Activated CD4-positive, CD25-positive, alpha-beta regulatory T cell treated with anti-CD3 and anti-CD28 coated beads, Interleukin-2, amount 50 U/mL, for 24 hours (primary cell): ENCODE measurements around the gene VAMP7.
"Not testable (repeated sequence)": the region's sequence is repeated elsewhere in the genome, so short reads cannot be mapped to it uniquely, and the experiment has no call there.

Source experiments
- ATAC-seq, 2 donors: fragments of 150-1000 bp; cut with Tn5 transposase; one replicate each; pipeline ENCODE4 v1.10.0; 2021; ENCODE audit warnings: mild to moderate bottlenecking in 1 of 2, moderate library complexity in 1 of 2

VAMP7 gene

DNA sequence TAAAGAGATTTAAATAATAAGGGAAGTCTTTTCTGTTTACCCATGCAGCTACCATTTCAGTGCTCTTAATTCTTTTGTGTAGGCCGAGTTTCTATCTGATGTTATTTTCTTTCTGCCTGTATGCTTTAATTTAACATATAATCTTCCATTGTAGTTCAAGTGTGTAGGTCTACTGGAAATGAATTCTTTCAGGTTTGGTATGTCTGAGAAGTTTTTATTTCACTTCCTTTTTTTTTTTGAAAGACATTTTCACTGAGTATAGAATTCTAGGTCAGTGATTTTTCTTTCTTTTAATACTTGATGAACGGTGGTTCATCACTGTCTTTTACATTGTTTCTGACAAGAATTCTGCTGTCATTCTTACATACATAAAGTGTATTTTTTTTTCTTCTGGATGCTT is 42.1 kb downstream of the VAMP7 start:
- ATAC-seq, result no peak

DNA sequence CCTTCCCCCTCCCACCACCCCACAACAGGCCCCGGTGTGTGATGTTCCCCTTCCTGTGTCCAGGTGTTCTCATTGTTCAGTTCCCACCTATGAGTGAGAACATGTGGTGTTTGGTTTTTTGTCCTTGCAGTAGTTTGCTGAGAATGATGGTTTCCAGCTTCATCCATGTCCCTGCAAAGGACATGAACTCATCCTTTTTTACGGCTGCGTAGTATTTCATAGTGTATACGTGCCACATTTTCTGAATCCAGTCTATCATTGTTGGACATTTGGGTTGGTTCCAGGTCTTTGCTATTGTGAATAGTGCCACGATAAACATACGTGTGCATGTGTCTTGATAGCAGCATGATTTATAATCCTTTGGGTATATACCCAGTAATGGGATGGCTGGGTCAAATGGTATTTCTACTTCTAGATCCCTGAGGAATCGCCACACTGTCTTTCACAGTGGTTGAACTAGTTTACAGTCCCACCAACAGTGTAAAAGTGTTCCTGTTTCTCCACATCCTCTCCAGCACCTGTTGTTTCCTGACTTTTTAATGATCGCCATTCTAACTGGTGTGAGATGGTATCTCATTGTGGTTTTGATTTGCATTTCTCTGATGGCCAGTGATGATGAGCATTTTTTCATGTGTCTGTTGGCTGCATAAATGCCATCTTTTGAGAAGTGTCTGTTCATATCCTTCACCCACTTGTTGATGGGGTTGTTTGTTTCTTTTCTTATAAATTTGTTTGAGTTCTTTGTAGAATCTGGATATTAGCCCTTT is 49.9 kb downstream of the VAMP7 start:
- not testable (repeated sequence) for ATAC-seq

DNA sequence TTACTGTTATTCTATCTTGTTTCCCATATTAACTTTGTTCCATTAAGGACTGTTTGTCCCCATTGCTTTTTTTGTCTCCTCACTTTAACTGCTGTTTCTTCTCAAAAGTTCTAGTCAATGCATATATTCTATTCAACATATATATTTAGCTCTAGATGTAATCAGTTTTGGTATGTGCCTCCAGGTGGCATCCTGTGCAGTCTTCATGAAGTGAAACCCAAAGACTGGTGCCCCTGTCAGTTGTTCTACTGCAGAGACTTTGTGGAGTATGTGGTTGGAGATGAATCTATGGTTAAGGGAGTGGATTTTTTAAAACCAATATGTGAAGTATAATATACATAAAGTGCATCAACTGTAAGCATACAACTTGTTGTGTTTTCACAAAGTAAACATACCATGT is 57.0 kb downstream of the VAMP7 start:
- no peak for ATAC-seq

DNA sequence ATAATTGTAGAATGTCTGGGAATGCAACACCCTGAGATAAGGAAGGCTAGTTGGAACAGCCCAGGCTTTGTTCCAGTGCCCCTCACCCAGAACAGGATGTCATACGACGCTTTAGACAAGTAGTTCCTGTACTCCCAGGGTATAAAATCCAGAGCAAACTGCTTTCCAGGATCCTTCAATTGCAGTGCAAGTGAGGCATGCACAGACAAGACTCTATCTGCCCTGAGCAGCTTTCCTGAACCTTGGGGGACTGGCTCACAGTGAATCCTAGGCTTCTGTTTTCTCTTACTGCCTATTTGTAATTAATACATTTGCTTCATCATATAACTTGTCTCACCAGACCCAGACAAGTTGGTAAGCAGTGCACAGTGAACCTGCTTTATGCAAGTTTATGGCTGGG is 68.0 kb downstream of the VAMP7 start:
- ATAC-seq, result no peak

DNA sequence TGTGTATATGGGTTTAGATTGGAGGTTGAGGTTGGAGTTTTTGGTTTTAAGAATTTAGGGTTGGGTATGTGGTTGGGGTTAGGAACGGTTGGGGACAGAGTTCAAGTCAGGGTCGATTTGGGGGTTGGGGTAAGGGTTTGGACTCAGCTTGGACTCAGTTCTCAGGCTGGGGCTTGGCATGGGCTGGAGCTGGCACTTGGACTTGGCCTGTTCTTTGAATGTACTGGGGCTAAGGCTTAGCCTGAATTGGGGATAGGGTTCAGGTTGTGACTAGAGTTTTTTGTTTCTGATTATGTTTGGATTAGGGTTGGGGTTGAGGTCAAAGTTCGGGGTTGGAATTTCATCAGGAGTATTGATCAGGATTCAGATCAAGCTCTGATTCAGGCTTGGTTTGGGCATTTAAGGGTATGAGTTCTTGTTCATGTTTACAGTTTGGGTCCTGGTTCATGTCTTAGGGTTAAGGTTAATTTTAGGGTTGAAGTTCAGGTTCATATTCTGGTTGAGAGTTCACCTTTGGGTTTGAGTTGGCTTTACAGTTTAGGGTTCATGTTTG is 70.2 kb downstream of the VAMP7 start:
- no peak for ATAC-seq

DNA sequence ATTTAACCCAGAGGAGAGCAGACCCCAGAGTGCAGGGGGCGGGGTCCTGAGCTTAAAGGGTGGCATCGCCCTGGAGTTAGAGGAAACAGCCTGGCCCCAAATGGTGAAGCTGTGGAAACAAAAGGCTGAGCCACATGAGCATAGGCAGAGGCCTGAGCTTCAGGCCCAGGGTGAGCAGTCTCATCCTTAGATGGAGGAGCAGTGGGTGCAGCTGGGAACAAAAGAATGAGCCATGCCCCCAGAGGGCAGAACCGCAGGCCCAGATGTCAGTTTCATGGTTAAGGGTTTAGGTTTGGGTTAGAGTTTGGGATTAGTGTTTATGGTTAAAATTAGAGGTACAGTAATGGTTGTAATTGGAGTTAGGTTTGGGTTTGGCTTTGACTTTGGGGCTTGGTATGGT is 71.9 kb downstream of the VAMP7 start:
- no peak for ATAC-seq

DNA sequence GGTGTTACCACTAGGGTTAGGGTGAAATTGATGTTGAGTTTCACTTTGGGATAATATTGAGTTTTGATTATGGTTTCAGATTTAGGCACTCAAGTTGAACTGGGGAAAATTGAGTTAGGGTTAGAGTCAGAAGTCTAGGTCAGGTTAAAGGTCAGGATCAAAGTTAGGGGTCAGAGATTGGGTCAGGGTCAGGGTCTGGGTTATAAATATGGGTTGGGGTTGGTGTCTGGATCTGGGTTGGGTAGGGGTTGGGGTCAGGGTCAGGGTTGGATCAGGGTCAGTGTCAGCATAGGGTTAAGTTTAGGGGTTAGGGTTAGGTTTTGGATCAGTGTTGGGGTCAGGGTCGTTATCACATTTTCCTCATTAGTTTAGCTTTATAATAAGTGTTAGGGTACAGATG is 73.6 kb downstream of the VAMP7 start:
- ATAC-seq, result no peak

DNA sequence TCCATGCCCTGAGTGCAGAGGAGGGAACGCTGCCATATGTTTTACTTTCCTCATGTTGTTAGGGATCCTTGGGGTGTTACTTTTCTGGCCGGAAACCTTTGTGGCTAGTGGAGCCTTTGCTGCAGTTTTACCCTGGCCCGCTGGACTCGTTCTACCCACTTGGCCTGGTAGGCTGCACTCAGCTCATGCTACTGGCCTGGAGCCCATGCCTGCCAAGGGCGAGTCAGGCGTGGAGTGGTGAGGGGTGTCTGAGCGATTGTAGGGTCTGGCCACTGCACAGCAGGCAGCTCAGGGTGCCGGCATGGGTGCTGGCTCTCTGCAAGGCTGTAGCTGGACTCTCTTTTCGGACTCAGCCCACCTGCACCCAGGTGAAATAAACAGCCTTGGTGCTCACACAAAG is 75.0 kb downstream of the VAMP7 start:
- ATAC-seq, result no peak

DNA sequence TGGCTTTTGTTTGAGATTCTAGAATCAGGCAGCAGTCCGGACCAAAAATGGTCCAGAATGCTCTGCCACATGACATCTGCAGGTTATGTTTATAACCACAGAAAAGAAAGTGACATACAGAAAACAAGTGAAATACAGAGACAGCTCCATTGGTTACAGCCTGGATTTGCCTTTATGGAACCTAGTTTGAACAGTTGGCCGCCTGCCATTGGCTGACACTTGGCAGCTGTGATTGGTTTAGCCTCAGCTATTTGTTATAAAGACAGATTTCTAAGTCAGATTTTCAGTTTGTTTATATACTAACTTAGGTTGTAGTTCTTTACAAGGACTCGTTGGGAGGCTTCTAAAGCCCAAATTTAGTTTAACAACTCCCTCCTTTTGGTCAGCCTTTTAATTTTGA is 75.5 kb downstream of the VAMP7 start:
- ATAC-seq, result no peak

DNA sequence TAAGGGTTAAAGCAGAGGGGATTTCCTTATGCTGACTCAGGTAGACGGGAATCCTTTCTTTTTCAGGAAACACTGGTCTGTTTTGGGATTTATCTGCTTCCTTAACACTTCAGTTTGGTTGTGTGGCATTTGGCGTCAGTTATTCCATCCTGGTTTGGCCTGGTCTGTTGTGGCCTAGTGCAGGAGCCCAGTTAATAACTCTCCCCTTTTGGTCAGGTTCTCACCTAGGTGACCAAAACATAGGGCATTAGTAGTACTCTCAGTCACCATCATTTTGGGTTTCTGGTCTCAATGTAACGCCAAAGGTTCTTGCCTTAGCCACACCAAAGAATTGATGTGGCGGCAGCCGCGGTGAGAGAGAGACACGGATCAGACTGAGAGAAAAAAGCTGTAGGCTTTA is 76.7 kb downstream of the VAMP7 start:
- no peak for ATAC-seq

DNA sequence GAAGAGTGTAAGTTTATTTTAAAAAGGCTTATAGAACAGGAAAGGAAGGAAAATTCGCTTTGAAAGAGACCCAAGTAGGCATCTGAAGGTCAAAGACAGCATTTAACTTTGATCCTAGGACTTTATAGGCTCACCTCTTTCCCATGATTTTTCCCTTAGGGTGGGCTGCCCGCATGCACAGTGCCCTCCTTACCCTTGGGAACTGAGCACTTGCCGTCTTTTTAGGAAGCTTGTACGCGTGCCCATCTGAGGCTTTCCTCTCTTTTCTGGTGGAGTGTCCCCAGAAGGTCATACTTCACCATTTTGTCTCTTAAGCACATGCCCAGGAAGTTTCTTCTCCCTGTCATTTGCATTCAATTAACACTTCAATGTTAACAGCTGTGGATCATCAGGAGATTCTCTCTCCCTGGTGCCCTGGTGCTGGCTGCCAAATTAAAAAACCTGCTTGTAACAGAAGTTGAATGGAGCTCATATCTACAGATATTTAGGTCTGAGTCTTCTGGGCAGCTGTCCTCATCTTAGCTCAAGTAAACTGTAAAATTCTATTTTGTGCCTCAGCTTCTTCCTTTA is 78.0 kb downstream of the VAMP7 start:
- ATAC-seq, result no peak

DNA sequence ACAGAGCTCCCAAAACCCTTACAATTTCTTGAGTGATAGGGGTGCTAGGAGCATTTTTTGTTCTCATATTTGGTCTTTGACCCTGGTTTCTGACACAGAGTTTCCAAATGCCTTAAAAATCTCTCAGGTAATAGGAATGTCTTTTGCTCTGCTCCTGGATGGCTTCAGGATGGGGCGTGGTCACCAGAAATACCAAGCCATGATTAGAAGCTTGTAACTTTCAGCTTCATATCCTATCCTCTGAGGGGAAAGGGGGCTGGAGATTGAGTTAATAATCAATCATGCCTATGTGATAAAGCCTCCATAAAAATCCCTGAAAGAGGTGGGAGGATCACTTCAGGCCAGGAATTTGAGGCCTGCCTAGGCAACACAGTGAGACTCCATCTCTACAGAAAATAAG is 81.8 kb downstream of the VAMP7 start:
- ATAC-seq, result no peak

DNA sequence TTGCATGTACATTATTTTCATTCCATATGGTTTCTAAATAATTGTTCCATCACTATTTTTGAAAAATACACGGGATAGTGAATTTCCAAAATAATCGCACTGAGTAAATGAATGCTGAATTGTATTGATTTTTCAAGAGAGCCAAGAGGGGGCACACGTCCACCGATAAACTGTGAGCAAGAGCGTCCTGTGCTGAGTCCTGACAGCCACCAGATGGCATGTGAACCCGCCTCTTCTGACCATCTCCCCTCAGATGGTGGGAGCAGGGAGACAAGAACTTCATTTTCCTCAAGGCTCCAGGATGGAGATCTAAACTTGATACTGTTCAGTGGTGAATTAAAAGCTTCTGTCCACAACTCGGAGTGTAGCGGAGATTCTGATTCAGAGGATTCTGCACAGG is 85.7 kb downstream of the VAMP7 start:
- ATAC-seq, result no peak

DNA sequence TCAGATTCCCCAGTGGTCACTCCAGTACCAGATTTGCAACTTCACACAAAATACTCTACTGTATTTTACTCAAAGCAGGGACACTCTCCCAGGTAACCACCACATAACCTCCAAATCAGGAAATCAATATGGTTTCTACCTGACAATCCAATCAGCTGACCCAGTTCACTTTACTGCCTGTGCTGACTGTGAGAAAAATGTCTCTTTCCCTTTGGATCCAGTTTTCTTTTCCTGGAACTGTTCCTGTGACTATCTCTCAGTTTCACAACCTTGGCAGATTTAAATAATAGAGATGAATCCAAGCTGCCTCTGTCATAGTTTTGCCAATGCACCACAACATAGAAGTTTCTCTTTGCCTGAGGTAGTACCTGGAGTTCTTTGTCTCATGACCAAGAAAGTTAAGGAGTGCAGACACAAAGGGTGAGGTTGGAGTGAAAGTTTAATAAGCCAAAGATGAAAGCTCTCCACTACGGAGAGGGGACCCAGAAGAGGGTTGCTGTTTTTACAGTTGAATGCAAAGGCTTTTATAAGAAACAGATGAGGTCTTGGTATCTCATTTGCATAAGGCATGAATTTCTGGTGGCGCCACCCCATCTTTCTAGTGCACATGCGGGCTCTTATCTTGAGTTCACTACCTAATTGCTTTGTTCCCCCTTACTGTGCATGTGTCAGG is 86.6 kb downstream of the VAMP7 start:
- no peak for ATAC-seq

DNA sequence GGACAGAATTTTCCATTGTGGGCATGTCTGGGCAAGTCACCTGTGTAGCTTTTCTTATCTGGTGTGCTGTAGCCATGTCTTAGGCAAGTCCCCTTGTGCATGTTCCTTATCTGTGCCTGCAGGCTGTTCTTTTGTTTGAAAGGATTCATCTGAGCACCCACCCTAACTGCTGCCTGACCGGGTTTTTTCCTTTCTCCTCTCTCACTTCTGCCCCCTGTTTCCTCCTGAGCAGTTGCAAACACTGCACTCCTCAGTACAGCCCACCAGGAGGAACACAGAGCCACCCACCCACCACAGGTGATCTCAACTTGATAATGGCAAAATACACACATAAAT is 87.1 kb downstream of the VAMP7 start:
- ATAC-seq, result no peak

DNA sequence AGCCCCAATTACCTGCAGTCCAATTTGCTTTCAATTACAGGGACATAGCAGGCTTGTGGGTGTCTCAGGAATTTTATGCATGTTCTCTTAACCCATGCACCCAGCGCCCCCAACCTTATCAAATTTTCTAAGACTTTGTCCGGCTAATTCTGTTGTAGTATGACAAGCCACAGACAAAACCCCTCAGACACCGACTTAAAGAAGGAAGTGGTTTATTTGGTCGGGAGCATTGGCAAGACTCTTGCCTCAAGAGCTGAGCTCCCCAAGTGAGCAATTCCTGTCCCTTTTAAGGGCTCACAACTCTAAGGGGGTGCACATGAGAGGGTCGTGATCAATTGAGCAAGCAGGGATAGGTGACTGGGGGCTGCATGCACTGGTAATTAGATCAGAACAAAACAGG is 87.6 kb downstream of the VAMP7 start:
- ATAC-seq, result no peak

DNA sequence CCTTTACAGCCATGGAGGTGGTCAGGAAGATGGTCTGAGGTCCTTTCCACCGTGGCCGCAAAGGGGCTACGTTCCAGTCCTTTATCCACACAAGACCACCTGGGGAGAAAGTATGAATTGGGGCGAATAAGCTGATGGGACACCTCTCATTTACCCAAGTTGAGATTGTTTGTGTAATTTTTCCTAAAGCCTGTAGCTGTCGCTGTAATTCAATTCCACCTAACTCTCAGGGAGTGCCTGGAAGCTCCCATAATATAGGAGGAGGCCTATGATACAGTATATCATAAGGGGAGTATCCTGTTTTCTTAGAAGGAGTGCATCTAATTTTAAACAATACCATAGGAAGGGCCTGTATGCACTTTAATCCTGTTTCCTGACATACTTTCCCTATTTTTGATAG is 90.5 kb downstream of the VAMP7 start:
- not testable (repeated sequence) for ATAC-seq

DNA sequence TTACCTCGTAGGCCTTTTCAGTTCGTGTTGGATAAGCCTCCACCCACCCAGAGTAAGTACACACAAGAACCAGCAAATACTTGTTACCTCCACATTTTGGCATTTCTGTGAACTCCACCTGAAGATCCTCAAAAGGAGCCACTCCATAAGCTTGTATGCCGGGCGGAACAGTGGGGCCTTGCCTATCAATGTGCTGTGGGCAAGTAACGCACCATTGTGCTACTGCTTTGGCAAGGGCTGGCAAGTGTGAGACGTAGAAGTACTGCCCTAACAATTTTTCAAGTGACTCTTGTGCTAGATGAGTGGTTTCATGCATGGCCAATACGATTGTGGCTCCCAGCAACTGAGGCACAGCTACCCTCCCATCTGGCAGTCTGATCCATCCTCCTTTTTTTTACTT is 91.1 kb downstream of the VAMP7 start:
- ATAC-seq, result not testable (repeated sequence)

DNA sequence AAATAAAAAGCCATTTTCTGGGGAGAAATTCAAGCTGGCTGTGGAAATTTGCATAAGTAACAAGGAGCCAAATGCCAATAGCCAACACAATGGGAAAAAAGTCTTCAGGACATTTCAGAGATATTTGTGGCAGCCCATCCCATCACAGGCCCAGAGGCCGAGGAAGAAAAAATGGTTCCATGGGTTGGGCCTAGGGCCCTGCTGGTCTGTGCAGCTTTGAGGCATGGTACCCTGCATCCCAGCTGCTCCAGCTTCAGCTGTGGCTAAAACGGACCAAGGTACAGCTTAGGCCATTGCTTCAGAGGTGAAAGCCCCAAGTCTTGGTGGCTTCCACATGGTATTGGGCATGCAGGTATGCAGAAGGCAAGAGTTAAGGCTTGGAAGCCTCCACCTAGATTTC is 102.2 kb downstream of the VAMP7 start:
- no peak for ATAC-seq

DNA sequence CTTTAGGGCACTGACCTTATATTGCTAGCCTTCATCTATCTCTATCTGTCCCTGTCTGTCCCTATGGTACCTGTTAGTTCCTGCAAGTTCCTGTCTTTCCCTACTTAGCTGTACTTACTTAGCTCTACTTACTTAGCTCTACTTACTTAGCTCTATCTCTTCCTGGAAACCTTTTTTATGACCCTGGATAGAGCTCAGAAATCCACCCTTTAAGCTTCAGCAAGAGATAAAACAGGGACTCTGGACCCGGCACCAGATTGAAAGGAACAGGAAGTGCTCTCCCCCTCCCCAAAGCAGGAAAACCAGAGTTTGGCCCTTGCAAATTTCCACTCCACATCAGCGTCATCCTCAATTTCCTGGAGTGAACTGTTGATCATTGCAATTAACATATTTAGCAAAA is 104.1 kb downstream of the VAMP7 start:
- no peak for ATAC-seq

DNA sequence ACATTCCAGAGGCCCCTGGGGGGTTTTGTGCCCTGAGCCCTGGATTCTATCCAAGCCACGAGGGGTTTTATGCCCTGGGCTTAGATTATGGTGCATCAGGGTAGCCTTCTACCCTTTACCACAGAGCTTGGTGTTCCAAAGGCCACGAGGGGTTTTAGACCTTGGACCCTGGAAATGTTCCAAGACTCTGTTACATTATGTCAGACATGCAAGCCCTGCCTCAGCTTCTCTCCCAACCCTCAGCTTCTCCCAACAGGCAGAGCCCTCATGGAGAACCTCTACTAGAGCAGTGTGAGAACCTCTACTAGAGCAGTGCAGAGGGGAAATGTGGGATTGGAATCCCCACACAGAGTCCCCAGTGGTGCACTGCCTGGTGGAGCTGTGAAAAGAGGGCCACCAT is 105.8 kb downstream of the VAMP7 start:
- not testable (repeated sequence) for ATAC-seq

DNA sequence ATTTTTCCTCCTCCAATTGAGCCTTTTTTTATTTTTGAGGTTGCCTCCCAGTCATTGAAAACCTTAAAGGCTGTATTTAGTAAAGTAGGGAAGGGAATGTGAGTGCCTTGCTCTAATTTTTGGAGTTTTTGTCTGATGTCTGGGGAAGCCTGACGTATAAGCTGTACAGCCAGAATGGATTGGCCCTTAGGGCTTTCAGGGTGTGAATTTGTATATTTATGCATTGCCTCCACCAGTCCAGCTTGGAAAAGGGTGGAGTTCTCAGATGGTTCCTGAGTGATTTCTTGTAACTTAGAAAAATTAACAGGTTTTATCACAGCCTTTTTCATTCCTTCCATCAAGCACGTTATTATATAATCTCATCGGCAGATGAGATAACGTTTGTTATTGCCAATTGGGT is 107.7 kb downstream of the VAMP7 start:
- ATAC-seq, result no peak
